Colon (tissue), 2 donors: ENCODE results near the gene LRRC61.

Source experiments
- FAIRE-seq: peaks from 2 replicates; lab custom pipeline; 2012; peaks lifted over from hg19 to GRCh38; lab: Jason Lieb, UNC
- donor health status: control.
- donor health status: control.

LRRC61 gene

GRCh38 chr7:150357270-150357669 lies 34.1 kb downstream of the LRRC61 start:
- no peak for FAIRE-seq

GRCh38 chr7:150357771-150358427 lies 34.7 kb downstream of the LRRC61 start:
- FAIRE-seq, result no peak

GRCh38 chr7:150358433-150358832 lies 35.3 kb downstream of the LRRC61 start:
- no peak for FAIRE-seq

GRCh38 chr7:150358988-150359621 lies 36.0 kb downstream of the LRRC61 start:
- no peak for FAIRE-seq

- no peak for FAIRE-seq
Measured at GRCh38 chr7:150359622-150360362, 36.6 kb downstream of the LRRC61 start.

- FAIRE-seq, result no peak
Measured at GRCh38 chr7:150360363-150361058, 37.4 kb downstream of the LRRC61 start.

- FAIRE-seq, result no peak
Measured at GRCh38 chr7:150361402-150361801, 38.2 kb downstream of the LRRC61 start.

- FAIRE-seq, result no peak
Measured at GRCh38 chr7:150361807-150362621, 38.9 kb downstream of the LRRC61 start.

- FAIRE-seq, result no peak
Measured at GRCh38 chr7:150363370-150363769, 40.2 kb downstream of the LRRC61 start.

GRCh38 chr7:150363872-150364271 lies 40.7 kb downstream of the LRRC61 start:
- FAIRE-seq, result no peak

- no peak for FAIRE-seq
Measured at GRCh38 chr7:150365194-150365593, 42.0 kb downstream of the LRRC61 start.

- no peak for FAIRE-seq
Measured at GRCh38 chr7:150365673-150366398, 42.7 kb downstream of the LRRC61 start.

- no peak for FAIRE-seq
Measured at GRCh38 chr7:150367677-150368095, 44.5 kb downstream of the LRRC61 start.

- no peak for FAIRE-seq
Measured at GRCh38 chr7:150368096-150368883, 45.1 kb downstream of the LRRC61 start, which contains the start of gene REPIN1. TSS of gene REPIN1 (plus strand) at chr7:150368822. CDS start at chr7:150369712, 890 bp downstream.

GRCh38 chr7:150368884-150369747 lies 46.0 kb downstream of the LRRC61 start:
- FAIRE-seq, result no peak

- FAIRE-seq, result no peak
Measured at GRCh38 chr7:150369748-150370501, 46.8 kb downstream of the LRRC61 start.

GRCh38 chr7:150370612-150371071 lies 47.5 kb downstream of the LRRC61 start:
- no peak for FAIRE-seq
